HepG2 (cell line): ENCODE measurements around the gene KIF3A. TPM values are rescaled to one million over a fixed set of nuclear protein-coding genes. Genes with fewer than 3 reads are reported as not detected.

Experiments used
- CCAR2 ChIP-seq: fragments of 200-400 bp; formaldehyde crosslinking; optimal IDR thresholded peaks from 2 replicates; pipeline ENCODE3; 2018; ENCODE audit warnings: low read depth, mild to moderate bottlenecking, low read length, moderate library complexity
- FOXK1 ChIP-seq: sonication (generic); formaldehyde crosslinking; IDR thresholded peaks from 2 replicates; pipeline ENCODE4 v1.4.0; 2020; ENCODE audit warnings: low read depth, missing genetic modification reagents, borderline replicate concordance
- FOXK2 ChIP-seq: fragments of 450-650 bp; IDR thresholded peaks from 2 replicates; pipeline ENCODE4 v1.6.1; 2016
- PCBP2 ChIP-seq: fragments of 200-400 bp; formaldehyde crosslinking; optimal IDR thresholded peaks from 2 replicates; pipeline ENCODE3; 2018; ENCODE audit warnings: low read length, low read depth; ENCODE audit not compliant: poor library complexity, severe bottlenecking
- RFXANK ChIP-seq: IDR thresholded peaks from 2 replicates; pipeline ENCODE4 v1.6.1; 2016
- SALL2 ChIP-seq: sonication (generic); formaldehyde crosslinking; IDR thresholded peaks from 2 replicates; pipeline ENCODE4 v1.8.1; 2023; ENCODE audit warnings: mild to moderate bottlenecking, missing genetic modification reagents, inconsistent platforms
- ZFP36 ChIP-seq: fragments of 150-350 bp; IDR thresholded peaks from 2 replicates; pipeline ENCODE4 v1.6.1; 2018; ENCODE audit warnings: borderline replicate concordance, low read length, low read depth; ENCODE audit not compliant: partially characterized antibody
- ZMAT3 ChIP-seq: sonication (generic); formaldehyde crosslinking; conservative IDR thresholded peaks from 2 replicates; pipeline ENCODE4 v1.7.0; 2021; ENCODE audit warnings: missing genetic modification reagents
- ZNF263 ChIP-seq: sonication (generic); formaldehyde crosslinking; IDR thresholded peaks from 2 replicates; pipeline ENCODE4 v1.4.0; 2020; ENCODE audit warnings: missing genetic modification reagents
- ZNF672 ChIP-seq: sonication (generic); formaldehyde crosslinking; IDR thresholded peaks from 2 replicates; pipeline ENCODE4 v1.8.1; 2022; ENCODE audit warnings: missing genetic modification reagents
- ZNF775 ChIP-seq: sonication (generic); formaldehyde crosslinking; IDR thresholded peaks from 2 replicates; pipeline ENCODE4 v1.4.0; 2020; ENCODE audit warnings: missing genetic modification reagents, mild to moderate bottlenecking, moderate library complexity, borderline replicate concordance
- ZSCAN20 ChIP-seq: sonication (generic); formaldehyde crosslinking; IDR thresholded peaks from 2 replicates; pipeline ENCODE4 v1.4.0; 2020; ENCODE audit warnings: missing genetic modification reagents, mild to moderate bottlenecking, borderline replicate concordance
- polyA plus RNA-seq, 8 experiments: library from polyadenylated mRNA; depleted of rRNA in 3 of 8; stranded (reverse) in 7 of 8; unstranded in 1 of 8; fragments of >200 nt; fragmentation: Illumina TruSeq in 4 of 8; extraction: Trizol in 4 of 8; gene quantifications; 2 replicates each; pipeline versions ENCODE4 v1.2.1 to v1.2.3, GENCODE V29; 2011 to 2016; ENCODE audit warnings: low read depth in 4 of 8, missing spikeins in 1 of 8, mixed read lengths in 1 of 8; ENCODE audit not compliant: insufficient read depth in 1 of 8
- total RNA-seq, 5 experiments: library from RNA; depleted of rRNA; stranded (reverse); fragments of >200 nt; fragmentation: Illumina TruSeq; extraction: Trizol; gene quantifications; 2 replicates each; pipeline ENCODE4 v1.2.3, GENCODE V29; 2016; ENCODE audit warnings: low read depth in 1 of 5
- TF ChIP-seq, protein P1 (sequence below): IDR thresholded peaks from 2 replicates; pipeline ENCODE4 v1.6.1; 2016; ENCODE audit warnings: low read depth, borderline replicate concordance
- TF ChIP-seq, protein P2 (sequence below): IDR thresholded peaks from 2 replicates; pipeline ENCODE4 v1.6.1; 2012; ENCODE audit warnings: low read length, improper control_type of control experiment
- TF ChIP-seq, protein P3 (sequence below): sonication (generic); formaldehyde crosslinking; IDR thresholded peaks from 2 replicates; pipeline ENCODE4 v1.5.0; 2020; ENCODE audit warnings: missing genetic modification reagents
- TF ChIP-seq, protein P4 (sequence below): sonication (generic); formaldehyde crosslinking; IDR thresholded peaks from 2 replicates; pipeline ENCODE4 v1.4.0; 2020; ENCODE audit warnings: missing genetic modification reagents, borderline replicate concordance
- TF ChIP-seq, protein P5 (sequence below): sonication (generic); formaldehyde crosslinking; IDR thresholded peaks from 2 replicates; pipeline ENCODE4 v1.5.1; 2020; ENCODE audit warnings: mild to moderate bottlenecking, missing genetic modification reagents, moderate library complexity

The KIF3A gene
- total and polyA plus RNA-seq, 2 of the 13 experiments (the other 11 are each of a cell fraction or from before 2014, with no cell fraction given): 2.3 to 8.4 TPM

DNA sequence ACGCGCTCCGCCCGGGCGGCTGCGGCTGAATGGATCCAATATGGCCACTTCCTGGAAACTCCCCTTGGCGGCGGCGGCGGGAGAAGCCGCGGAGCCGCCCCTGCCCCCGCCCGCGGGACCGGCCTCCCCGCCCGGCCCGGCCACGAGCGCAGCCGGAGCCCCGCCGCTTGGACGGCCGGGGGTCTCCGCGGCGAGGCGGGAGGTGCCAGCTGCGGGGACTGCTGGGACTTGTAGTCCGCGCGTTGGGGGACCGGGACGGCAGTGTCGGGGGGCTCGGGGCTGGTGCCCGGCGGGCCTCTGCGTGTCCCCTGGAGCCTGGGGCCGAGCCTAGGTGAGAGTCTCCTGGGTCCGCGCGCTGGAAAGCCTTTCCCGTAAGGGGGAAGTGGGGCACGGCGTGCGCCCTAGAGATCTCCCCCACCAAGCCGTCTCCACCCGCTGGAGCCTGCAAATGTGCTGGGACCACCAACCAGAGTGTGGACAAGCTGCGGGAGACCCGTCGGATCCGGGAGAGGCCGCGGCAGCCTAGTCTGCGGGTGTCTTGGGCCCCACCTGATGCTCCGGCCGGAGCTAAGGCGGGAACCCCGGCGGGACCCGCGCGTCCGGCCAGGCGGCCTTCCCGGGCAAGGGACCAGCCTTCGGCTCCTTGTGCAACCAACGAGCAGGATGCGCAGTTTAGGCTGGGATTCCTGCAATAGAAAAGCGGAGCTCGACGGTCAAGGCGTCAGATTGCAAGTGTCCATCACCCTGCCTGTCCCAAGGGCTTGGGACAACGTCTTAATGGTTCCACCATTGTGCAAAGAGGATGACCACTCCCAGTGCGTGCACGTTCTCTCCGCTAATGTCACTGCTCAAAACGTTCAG is 40.1 kb upstream of the KIF3A start, which contains the start of gene SEPTIN8 (continued):
- TF ChIP-seq SALL2 (CRISPR knock-in tag) (no peak; the same call in 1 of the 2 replicates), PCBP2 (no peak), ZSCAN20 (CRISPR knock-in tag) (no peak), ZNF672 (CRISPR knock-in tag) (no peak), ZNF775 (CRISPR knock-in tag) (no peak), ZNF263 (CRISPR knock-in tag) (no peak), FOXK1 (CRISPR knock-in tag) (0 out of 2 replicates have a peak, but pooled peaks have one; percentile 44), ZMAT3 (CRISPR knock-in tag) (no peak), ZFP36 (no peak), RFXANK (CRISPR knock-in tag) (no peak), CCAR2 (no peak), FOXK2 (no peak)
- TF ChIP-seq, protein P1, sequence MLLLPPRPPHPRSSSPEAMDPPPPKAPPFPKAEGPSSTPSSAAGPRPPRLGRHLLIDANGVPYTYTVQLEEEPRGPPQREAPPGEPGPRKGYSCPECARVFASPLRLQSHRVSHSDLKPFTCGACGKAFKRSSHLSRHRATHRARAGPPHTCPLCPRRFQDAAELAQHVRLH (CRISPR knock-in tag): no peak
- TF ChIP-seq, protein P2, sequence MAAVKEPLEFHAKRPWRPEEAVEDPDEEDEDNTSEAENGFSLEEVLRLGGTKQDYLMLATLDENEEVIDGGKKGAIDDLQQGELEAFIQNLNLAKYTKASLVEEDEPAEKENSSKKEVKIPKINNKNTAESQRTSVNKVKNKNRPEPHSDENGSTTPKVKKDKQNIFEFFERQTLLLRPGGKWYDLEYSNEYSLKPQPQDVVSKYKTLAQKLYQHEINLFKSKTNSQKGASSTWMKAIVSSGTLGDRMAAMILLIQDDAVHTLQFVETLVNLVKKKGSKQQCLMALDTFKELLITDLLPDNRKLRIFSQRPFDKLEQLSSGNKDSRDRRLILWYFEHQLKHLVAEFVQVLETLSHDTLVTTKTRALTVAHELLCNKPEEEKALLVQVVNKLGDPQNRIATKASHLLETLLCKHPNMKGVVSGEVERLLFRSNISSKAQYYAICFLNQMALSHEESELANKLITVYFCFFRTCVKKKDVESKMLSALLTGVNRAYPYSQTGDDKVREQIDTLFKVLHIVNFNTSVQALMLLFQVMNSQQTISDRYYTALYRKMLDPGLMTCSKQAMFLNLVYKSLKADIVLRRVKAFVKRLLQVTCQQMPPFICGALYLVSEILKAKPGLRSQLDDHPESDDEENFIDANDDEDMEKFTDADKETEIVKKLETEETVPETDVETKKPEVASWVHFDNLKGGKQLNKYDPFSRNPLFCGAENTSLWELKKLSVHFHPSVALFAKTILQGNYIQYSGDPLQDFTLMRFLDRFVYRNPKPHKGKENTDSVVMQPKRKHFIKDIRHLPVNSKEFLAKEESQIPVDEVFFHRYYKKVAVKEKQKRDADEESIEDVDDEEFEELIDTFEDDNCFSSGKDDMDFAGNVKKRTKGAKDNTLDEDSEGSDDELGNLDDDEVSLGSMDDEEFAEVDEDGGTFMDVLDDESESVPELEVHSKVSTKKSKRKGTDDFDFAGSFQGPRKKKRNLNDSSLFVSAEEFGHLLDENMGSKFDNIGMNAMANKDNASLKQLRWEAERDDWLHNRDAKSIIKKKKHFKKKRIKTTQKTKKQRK: no peak
- TF ChIP-seq, protein P3, sequence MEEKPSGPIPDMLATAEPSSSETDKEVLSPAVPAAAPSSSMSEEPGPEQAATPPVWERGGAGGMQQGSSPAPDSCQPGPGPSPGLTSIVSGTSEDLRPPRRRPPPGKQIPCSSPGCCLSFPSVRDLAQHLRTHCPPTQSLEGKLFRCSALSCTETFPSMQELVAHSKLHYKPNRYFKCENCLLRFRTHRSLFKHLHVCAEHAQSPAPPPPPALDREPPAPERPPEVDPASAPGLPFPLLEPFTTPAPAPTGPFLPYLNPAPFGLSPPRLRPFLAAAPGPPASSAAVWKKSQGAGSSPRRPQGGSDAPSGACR (CRISPR knock-in tag): no peak
- TF ChIP-seq, protein P4, sequence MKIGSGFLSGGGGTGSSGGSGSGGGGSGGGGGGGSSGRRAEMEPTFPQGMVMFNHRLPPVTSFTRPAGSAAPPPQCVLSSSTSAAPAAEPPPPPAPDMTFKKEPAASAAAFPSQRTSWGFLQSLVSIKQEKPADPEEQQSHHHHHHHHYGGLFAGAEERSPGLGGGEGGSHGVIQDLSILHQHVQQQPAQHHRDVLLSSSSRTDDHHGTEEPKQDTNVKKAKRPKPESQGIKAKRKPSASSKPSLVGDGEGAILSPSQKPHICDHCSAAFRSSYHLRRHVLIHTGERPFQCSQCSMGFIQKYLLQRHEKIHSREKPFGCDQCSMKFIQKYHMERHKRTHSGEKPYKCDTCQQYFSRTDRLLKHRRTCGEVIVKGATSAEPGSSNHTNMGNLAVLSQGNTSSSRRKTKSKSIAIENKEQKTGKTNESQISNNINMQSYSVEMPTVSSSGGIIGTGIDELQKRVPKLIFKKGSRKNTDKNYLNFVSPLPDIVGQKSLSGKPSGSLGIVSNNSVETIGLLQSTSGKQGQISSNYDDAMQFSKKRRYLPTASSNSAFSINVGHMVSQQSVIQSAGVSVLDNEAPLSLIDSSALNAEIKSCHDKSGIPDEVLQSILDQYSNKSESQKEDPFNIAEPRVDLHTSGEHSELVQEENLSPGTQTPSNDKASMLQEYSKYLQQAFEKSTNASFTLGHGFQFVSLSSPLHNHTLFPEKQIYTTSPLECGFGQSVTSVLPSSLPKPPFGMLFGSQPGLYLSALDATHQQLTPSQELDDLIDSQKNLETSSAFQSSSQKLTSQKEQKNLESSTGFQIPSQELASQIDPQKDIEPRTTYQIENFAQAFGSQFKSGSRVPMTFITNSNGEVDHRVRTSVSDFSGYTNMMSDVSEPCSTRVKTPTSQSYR: no peak
- TF ChIP-seq, protein P5, sequence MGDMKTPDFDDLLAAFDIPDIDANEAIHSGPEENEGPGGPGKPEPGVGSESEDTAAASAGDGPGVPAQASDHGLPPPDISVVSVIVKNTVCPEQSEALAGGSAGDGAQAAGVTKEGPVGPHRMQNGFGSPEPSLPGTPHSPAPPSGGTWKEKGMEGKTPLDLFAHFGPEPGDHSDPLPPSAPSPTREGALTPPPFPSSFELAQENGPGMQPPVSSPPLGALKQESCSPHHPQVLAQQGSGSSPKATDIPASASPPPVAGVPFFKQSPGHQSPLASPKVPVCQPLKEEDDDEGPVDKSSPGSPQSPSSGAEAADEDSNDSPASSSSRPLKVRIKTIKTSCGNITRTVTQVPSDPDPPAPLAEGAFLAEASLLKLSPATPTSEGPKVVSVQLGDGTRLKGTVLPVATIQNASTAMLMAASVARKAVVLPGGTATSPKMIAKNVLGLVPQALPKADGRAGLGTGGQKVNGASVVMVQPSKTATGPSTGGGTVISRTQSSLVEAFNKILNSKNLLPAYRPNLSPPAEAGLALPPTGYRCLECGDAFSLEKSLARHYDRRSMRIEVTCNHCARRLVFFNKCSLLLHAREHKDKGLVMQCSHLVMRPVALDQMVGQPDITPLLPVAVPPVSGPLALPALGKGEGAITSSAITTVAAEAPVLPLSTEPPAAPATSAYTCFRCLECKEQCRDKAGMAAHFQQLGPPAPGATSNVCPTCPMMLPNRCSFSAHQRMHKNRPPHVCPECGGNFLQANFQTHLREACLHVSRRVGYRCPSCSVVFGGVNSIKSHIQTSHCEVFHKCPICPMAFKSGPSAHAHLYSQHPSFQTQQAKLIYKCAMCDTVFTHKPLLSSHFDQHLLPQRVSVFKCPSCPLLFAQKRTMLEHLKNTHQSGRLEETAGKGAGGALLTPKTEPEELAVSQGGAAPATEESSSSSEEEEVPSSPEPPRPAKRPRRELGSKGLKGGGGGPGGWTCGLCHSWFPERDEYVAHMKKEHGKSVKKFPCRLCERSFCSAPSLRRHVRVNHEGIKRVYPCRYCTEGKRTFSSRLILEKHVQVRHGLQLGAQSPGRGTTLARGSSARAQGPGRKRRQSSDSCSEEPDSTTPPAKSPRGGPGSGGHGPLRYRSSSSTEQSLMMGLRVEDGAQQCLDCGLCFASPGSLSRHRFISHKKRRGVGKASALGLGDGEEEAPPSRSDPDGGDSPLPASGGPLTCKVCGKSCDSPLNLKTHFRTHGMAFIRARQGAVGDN (CRISPR knock-in tag): peak; percentile 85
